RWPE1 (cell line): Measurements from ENCODE around the gene NPHP1.

Experiments
- CTCF ChIA-PET: fragments of 350-600 bp; sonication (Branson Sonifier 250); formaldehyde crosslinking; extraction: SDS; loops from one replicate; lab custom pipeline; 2021; lab: Yijun Ruan, JAX
- POLR2A ChIA-PET: fragments of 400-600 bp; formaldehyde crosslinking; extraction: SDS; loops from one replicate; lab custom pipeline; 2020; ENCODE audit warnings: antibody characterized with exemption; ENCODE audit not compliant: low non-redundant PET; lab: Yijun Ruan, JAX
- DNase-seq: peaks from one replicate; pipeline ENCODE4 v3.0.0; 2012; ENCODE audit warnings: low spot score
- H3K27ac ChIP-seq: fragments of 450-650 bp; 2 replicates; pipeline ENCODE4 v1.5.1; 2017
- CTCF ChIP-seq: fragments of 450-650 bp; conservative IDR thresholded peaks from 2 replicates; pipeline ENCODE4 v1.5.1; 2017; ENCODE audit warnings: low read depth, mild to moderate bottlenecking

The NPHP1 gene

GRCh38 chr2:110146183-110146944, 58.4 kb downstream of the NPHP1 start:
- no peak overlapping the region for H3K27ac ChIP-seq
- ChIA-PET CTCF (no interaction called here), POLR2A (no interaction called here)
- DNase-seq, result no peak
- no peak for TF ChIP-seq CTCF

DNA sequence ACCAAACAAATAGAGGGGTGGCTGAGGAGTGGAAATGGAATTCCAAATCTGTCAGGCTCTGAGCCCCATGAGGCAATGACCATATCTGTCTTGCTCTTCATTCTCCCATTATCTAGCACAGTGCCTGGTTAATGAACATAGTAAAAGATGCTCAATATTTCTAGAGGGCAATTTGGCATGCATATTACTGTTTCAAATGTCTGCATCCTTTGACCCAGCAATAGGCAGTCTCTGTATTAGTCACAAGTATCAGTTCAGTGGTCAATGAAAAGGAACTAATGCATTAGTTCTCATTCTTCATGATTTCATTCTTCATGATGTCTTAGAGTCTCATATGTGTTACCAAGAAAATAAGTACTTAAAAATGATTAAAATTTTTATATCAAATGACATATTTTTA, 60.8 kb downstream of the NPHP1 start:
- ChIA-PET CTCF (no interaction called here), POLR2A (no interaction called here)
- no peak overlapping the region for H3K27ac ChIP-seq
- no peak for TF ChIP-seq CTCF
- DNase-seq, result no peak

GRCh38 chr2:110140401-110140800, 64.4 kb downstream of the NPHP1 start:
- no peak for DNase-seq
- ChIA-PET POLR2A (no interaction called here), CTCF (no interaction called here)

DNA sequence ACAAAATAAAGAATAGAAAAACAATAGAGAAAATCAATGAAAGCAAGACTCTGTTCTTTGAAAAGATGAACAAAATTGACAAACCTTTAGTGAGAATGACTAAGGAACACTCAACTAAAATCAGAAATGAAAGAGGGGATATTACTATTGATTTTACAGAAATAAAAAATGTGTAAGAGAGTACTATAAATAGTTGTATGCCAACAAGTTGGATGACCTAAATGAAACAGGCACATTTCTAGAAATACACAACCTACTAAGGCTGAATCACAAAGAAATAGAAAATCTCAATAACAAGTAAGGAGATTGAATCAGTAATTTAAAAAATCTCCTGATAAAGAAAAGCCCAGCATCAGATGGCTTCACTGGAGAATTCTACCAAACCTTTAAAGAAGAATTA, 70.8 kb downstream of the NPHP1 start:
- no peak overlapping the region for H3K27ac ChIP-seq
- ChIA-PET POLR2A (no interaction called here), CTCF (no interaction called here)
- DNase-seq, result no peak
- no peak for TF ChIP-seq CTCF

More at GRCh38 chr2:110140401-110140800, 64.4 kb downstream of the NPHP1 start:
- TF ChIP-seq CTCF, result no peak
- no peak overlapping the region for H3K27ac ChIP-seq

GRCh38 chr2:110131166-110131565, 73.6 kb downstream of the NPHP1 start:
- DNase-seq, result no peak
- ChIA-PET CTCF (interaction anchor here (0.6 kb wide), 1 partner anchor 26 kb away, joined by 4 read pairs; no protein-coding TSS in a partner anchor), POLR2A (no interaction called here)
- no peak for TF ChIP-seq CTCF
- no peak overlapping the region for H3K27ac ChIP-seq

DNA sequence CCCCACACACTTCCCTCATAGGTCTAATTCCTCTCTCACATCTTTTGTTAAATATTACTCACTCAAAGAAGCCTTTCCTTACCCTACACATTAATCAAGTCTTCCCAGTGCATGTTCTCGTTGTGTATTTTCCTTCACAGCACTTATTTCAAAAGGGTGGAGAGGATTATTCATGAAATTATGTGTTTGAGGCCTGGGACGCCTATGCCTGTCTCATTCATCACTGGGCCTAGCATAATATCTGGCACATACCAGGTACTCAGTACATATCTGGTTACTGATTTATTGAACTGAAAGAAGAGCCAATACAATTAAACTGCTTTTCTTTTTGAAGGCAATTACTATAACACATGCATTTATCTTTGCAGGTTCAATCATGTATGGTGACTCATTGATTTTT, 74.1 kb downstream of the NPHP1 start:
- CTCF ChIA-PET, result interaction anchor here (0.6 kb wide), 1 partner anchor 26 kb away, joined by 4 read pairs; no protein-coding TSS in a partner anchor
- H3K27ac ChIP-seq, result no peak overlapping the region
- POLR2A ChIA-PET, result no interaction called here
- TF ChIP-seq CTCF, result no peak
- DNase-seq, result no peak
